IMR-90 (cell line): ENCODE data around the gene VTCN1. TPM values are rescaled to one million over a fixed set of nuclear protein-coding genes. Genes with fewer than 3 reads are reported as not detected.

Experiments used
- ATAC-seq: fragments of 200-7000 bp; cut with Tn5 transposase; 2 replicates; pipeline ENCODE4 v1.9.1; 2020; ENCODE audit warnings: low read depth, mild to moderate bottlenecking, moderate library complexity
- BruUV-seq: library from RNA; stranded (reverse); fragments of 400-500 nt; replicated peaks from 2 replicates; lab custom pipeline; 2021; lab: Mats Ljungman, UMichigan
- CTCF ChIA-PET: fragments of 300-600 bp; formaldehyde crosslinking; extraction: SDS; loops from one replicate; lab custom pipeline; 2021; ENCODE audit warnings: antibody characterized with exemption; lab: Yijun Ruan, JAX
- POLR2A ChIA-PET: fragments of 300-600 bp; sonication (Branson Sonifier 250); formaldehyde crosslinking; loops from one replicate; lab custom pipeline; 2022; ENCODE audit warnings: antibody characterized with exemption; ENCODE audit not compliant: unreplicated experiment; lab: Charles Lee
- DNase-seq: peaks from one replicate; pipeline ENCODE4 v3.0.0; 2013
- H2AFZ ChIP-seq: replicated peaks from 2 replicates; pipeline ENCODE3; 2013; ENCODE audit warnings: low read length, mild to moderate bottlenecking; ENCODE audit not compliant: poor library complexity
- H2AK5ac ChIP-seq: 2 replicates; pipeline ENCODE4 v1.6.1; 2013; ENCODE audit warnings: low read depth, low read length, inconsistent platforms
- H2AK9ac ChIP-seq: replicated peaks from 2 replicates; pipeline ENCODE3; 2013; ENCODE audit warnings: mild to moderate bottlenecking, low read depth, low read length, moderate library complexity; ENCODE audit not compliant: poor library complexity
- H2BK120ac ChIP-seq: 2 replicates; pipeline ENCODE4 v1.6.1; 2013; ENCODE audit warnings: low read depth, low read length, inconsistent platforms
- H2BK15ac ChIP-seq: 3 replicates; pipeline ENCODE4 v1.6.1; 2013; ENCODE audit warnings: low read depth, low read length, inconsistent platforms
- H2BK20ac ChIP-seq: 2 replicates; pipeline ENCODE4 v1.6.1; 2013; ENCODE audit warnings: low read depth, mild to moderate bottlenecking, inconsistent platforms, low read length, moderate library complexity
- H2BK5ac ChIP-seq: 2 replicates; pipeline ENCODE4 v1.6.1; 2013; ENCODE audit warnings: mild to moderate bottlenecking, low read depth, low read length, inconsistent platforms; ENCODE audit not compliant: poor library complexity, severe bottlenecking
- H3K14ac ChIP-seq: replicated peaks from 2 replicates; pipeline ENCODE4 v1.6.1; 2013; ENCODE audit warnings: low read depth, low read length, inconsistent platforms
- H3K18ac ChIP-seq: 2 replicates; pipeline ENCODE4 v1.6.1; 2013; ENCODE audit warnings: low read depth, low read length, control low read depth
- H3K23ac ChIP-seq: 2 replicates; pipeline ENCODE4 v1.6.1; 2013; ENCODE audit warnings: low read depth, low read length, inconsistent platforms
- H3K27ac ChIP-seq: 2 replicates; pipeline ENCODE4 v1.5.1; 2013; ENCODE audit warnings: mild to moderate bottlenecking, control low read depth, low read length; ENCODE audit not compliant: insufficient read depth
- H3K27me3 ChIP-seq: 2 replicates; pipeline ENCODE4 v1.6.1; 2013; ENCODE audit warnings: low read length; ENCODE audit not compliant: control insufficient read depth, insufficient read depth
- H3K36me3 ChIP-seq: 2 replicates; pipeline ENCODE4 v1.6.1; 2013; ENCODE audit warnings: low read length, mixed read lengths; ENCODE audit not compliant: control insufficient read depth, insufficient read depth
- H3K4ac ChIP-seq: 2 replicates; pipeline ENCODE4 v1.6.1; 2013; ENCODE audit warnings: low read depth, low read length, inconsistent platforms
- H3K4me1 ChIP-seq: 2 replicates; pipeline ENCODE4 v1.6.1; 2013; ENCODE audit warnings: low read length, mixed read lengths; ENCODE audit not compliant: control insufficient read depth, insufficient read depth
- H3K4me2 ChIP-seq: 2 replicates; pipeline ENCODE4 v1.6.1; 2013; ENCODE audit warnings: low read depth, mild to moderate bottlenecking, control low read depth, low read length, moderate library complexity
- H3K4me3 ChIP-seq: 2 replicates; pipeline ENCODE4 v1.5.1; 2013; ENCODE audit warnings: low read depth, mild to moderate bottlenecking, control low read depth, low read length, moderate library complexity; ENCODE audit not compliant: insufficient read depth
- H3K56ac ChIP-seq: 2 replicates; pipeline ENCODE4 v1.6.1; 2013; ENCODE audit warnings: low read length, inconsistent platforms; ENCODE audit not compliant: insufficient read depth; ENCODE audit errors: extremely low read depth
- H3K79me1 ChIP-seq, 2 experiments: 2 replicates each; pipeline ENCODE4 v1.6.1; 2013; ENCODE audit warnings: low read length in 2 of 2, inconsistent platforms in 1 of 2, low read depth in 1 of 2
- H3K9ac ChIP-seq: 2 replicates; pipeline ENCODE4 v1.6.1; 2013; ENCODE audit warnings: low read depth, low read length, control low read depth
- H3K9me1 ChIP-seq: 2 replicates; pipeline ENCODE4 v1.6.1; 2013; ENCODE audit warnings: low read length, inconsistent platforms; ENCODE audit not compliant: insufficient read depth
- H3K9me3 ChIP-seq: 2 replicates; pipeline ENCODE4 v1.6.1; 2013; ENCODE audit warnings: low read length; ENCODE audit not compliant: control insufficient read depth, insufficient read depth
- H4K20me1 ChIP-seq: 2 replicates; pipeline ENCODE4 v1.6.1; 2013; ENCODE audit warnings: low read length, inconsistent platforms; ENCODE audit not compliant: insufficient read depth
- H4K5ac ChIP-seq: 2 replicates; pipeline ENCODE4 v1.6.1; 2013; ENCODE audit warnings: mild to moderate bottlenecking, low read depth, low read length, control low read depth
- H4K8ac ChIP-seq, 2 experiments: 2 replicates each; pipeline ENCODE4 v1.6.1; 2013; ENCODE audit warnings: low read depth in 2 of 2, low read length in 2 of 2, control low read depth in 1 of 2, inconsistent platforms in 1 of 2
- H4K91ac ChIP-seq: 2 replicates; pipeline ENCODE4 v1.6.1; 2013; ENCODE audit warnings: low read depth, low read length, inconsistent platforms; ENCODE audit not compliant: insufficient read depth
- BHLHE40 ChIP-seq: fragments of 150-350 bp; IDR thresholded peaks from 2 replicates; pipeline ENCODE4 v1.6.1; 2016; ENCODE audit warnings: mild to moderate bottlenecking, low read depth, low read length
- CEBPB ChIP-seq: IDR thresholded peaks from 2 replicates; pipeline ENCODE4 v1.6.1; 2012; ENCODE audit warnings: low read depth, low read length, improper control_type of control experiment
- CHD1 ChIP-seq: IDR thresholded peaks from 2 replicates; pipeline ENCODE4 v1.6.1; 2012; ENCODE audit warnings: low read depth, low read length, improper control_type of control experiment
- CTCF ChIP-seq: conservative IDR thresholded peaks from 2 replicates; pipeline ENCODE4 v1.5.1; 2012; ENCODE audit warnings: mild to moderate bottlenecking, low read depth, low read length, improper control_type of control experiment
- ELK1 ChIP-seq: fragments of 150-350 bp; IDR thresholded peaks from 2 replicates; pipeline ENCODE4 v1.6.1; 2016; ENCODE audit warnings: low read depth, mild to moderate bottlenecking, low read length, moderate library complexity, borderline replicate concordance
- FOS ChIP-seq: fragments of 150-350 bp; IDR thresholded peaks from 2 replicates; pipeline ENCODE4 v1.6.1; 2016; ENCODE audit warnings: low read depth, low read length
- MAFK ChIP-seq: IDR thresholded peaks from 2 replicates; pipeline ENCODE4 v1.6.1; 2012; ENCODE audit warnings: low read depth, low read length, improper control_type of control experiment
- MAZ ChIP-seq: IDR thresholded peaks from 2 replicates; pipeline ENCODE4 v1.6.1; 2012; ENCODE audit warnings: low read depth, mild to moderate bottlenecking, low read length, improper control_type of control experiment, moderate library complexity, borderline replicate concordance
- MXI1 ChIP-seq: IDR thresholded peaks from 2 replicates; pipeline ENCODE4 v1.6.1; 2012; ENCODE audit warnings: low read depth, mild to moderate bottlenecking, low read length, moderate library complexity, borderline replicate concordance
- NFE2L2 ChIP-seq: fragments of 150-350 bp; IDR thresholded peaks from 2 replicates; pipeline ENCODE4 v1.6.1; 2016; ENCODE audit warnings: low read depth, mild to moderate bottlenecking, low read length
- POLR2A ChIP-seq: IDR thresholded peaks from 2 replicates; pipeline ENCODE4 v1.6.1; 2012; ENCODE audit warnings: mild to moderate bottlenecking, low read depth, low read length
- RAD21 ChIP-seq: IDR thresholded peaks from 2 replicates; pipeline ENCODE4 v1.6.1; 2012; ENCODE audit warnings: low read length, improper control_type of control experiment
- RFX5 ChIP-seq: IDR thresholded peaks from 2 replicates; pipeline ENCODE4 v1.8.0; 2012; ENCODE audit warnings: low read depth, mild to moderate bottlenecking, low read length, moderate library complexity
- SMC3 ChIP-seq: fragments of 150-350 bp; IDR thresholded peaks from 2 replicates; pipeline ENCODE4 v1.6.1; 2016; ENCODE audit warnings: low read depth, mild to moderate bottlenecking, antibody characterized with exemption, low read length, moderate library complexity
- USF2 ChIP-seq: fragments of 150-350 bp; IDR thresholded peaks from 2 replicates; pipeline ENCODE4 v1.6.1; 2017; ENCODE audit warnings: mild to moderate bottlenecking, antibody characterized with exemption, low read length, low read depth
- WGBS, 2 experiments: methylation state at CpG; one replicate each; pipeline versions ENCODE4 v1.1.5 to v1.1.7; 2013; ENCODE audit warnings: missing lambda C conversion rate in 2 of 2; ENCODE audit not compliant: insufficient read length in 1 of 2; ENCODE audit errors: extremely low coverage in 2 of 2; 5-methylcytosine and 5-hydroxymethylcytosine counted together
- dilution Hi-C: fragments of 300-500 bp; cut with HindIII; formaldehyde crosslinking; loops from one replicate; pipeline ENCODE4 v1.14.3; 2018; ENCODE audit warnings: low sequenced_read_pairs; ENCODE audit not compliant: unreplicated experiment
- in situ Hi-C: fragments of 300-500 bp; cut with MboI; formaldehyde crosslinking; loops from 3 replicates; pipeline ENCODE4 v1.14.3; 2019; ENCODE audit warnings: low sequenced_read_pairs, inconsistent platforms, mixed read lengths
- intact Hi-C: fragments of 100-400 bp; cut with micrococcal nuclease; formaldehyde crosslinking; loops from 2 replicates; pipeline ENCODE4 v1.10.0; 2022
- polyA plus RNA-seq, 3 experiments: library from polyadenylated mRNA; depleted of rRNA; stranded (reverse); fragments of >200 nt; gene quantifications; 2 replicates each; pipeline ENCODE4 v1.2.3, GENCODE V29; 2012; ENCODE audit warnings: low replicate concordance in 1 of 3
- total RNA-seq: library from RNA; depleted of rRNA; stranded (reverse); fragments of >200 nt; gene quantifications from 2 replicates; pipeline ENCODE4 v1.2.3, GENCODE V29; 2012

The VTCN1 gene
- total and polyA plus RNA-seq, 2 of the 4 experiments (the other 2 are of a cell fraction): not detected

- Histone ChIP-seq H3K14ac (no peak overlapping the region), H3K79me1 (peaks cover 5 to 8% of the 10 kb centered on the region in 2 experiments; a peak in 1 of 4 replicates), H4K91ac (no peak overlapping the region), H3K9me3 (no peaks in the 10 kb centered on the region), H3K9me1 (peaks cover 5% of the 10 kb centered on the region; the same call in 1 of the 2 replicates), H2BK120ac (no peak overlapping the region), H3K4me3 (no peak overlapping the region), H4K5ac (no peak overlapping the region), H2BK5ac (no peak overlapping the region), H2AK9ac (no peak overlapping the region), H3K27ac (no peak overlapping the region), H3K4me1 (peaks cover 5% of the 10 kb centered on the region; the same call in 1 of the 2 replicates), H3K4ac (no peak overlapping the region), H2AFZ (no peak overlapping the region), H3K4me2 (no peak overlapping the region), H2BK20ac (no peak overlapping the region), H2AK5ac (no peak overlapping the region), H3K56ac (no peak overlapping the region), H4K8ac (no peak overlapping the region), H3K9ac (no peak overlapping the region), H3K36me3 (peaks cover 13% of the 10 kb centered on the region), H2BK15ac (no peak overlapping the region), H4K20me1 (no peaks in the 10 kb centered on the region), H3K18ac (no peak overlapping the region), H3K23ac (no peak overlapping the region), H3K27me3 (no peaks in the 10 kb centered on the region)
- 41% methylated on average over 5 of the region's 13 CpGs; no CpG with 5 or more reads in 1 of the 2 experiments for WGBS, 2 experiments
- POLR2A ChIA-PET: no interaction called here
- BruUV-seq: no TSS peak
- in situ Hi-C loops (no loop called here), dilution Hi-C loops (no loop called here), intact Hi-C loops (no loop called here)
- DNase-seq (no peak), ATAC-seq (no peak)
- no peak for TF ChIP-seq NFE2L2
- TF ChIP-seq RAD21: no peak
- TF ChIP-seq RFX5: no peak
- TF ChIP-seq POLR2A: no peak
- TF ChIP-seq ELK1: no peak
- no peak for TF ChIP-seq BHLHE40
- no peak for TF ChIP-seq SMC3
- TF ChIP-seq USF2: no peak
- TF ChIP-seq MAZ: no peak
- TF ChIP-seq CTCF: no peak
- no peak for TF ChIP-seq CHD1
- no peak for TF ChIP-seq CEBPB
- no peak for TF ChIP-seq MXI1
- TF ChIP-seq MAFK: no peak
- no peak for TF ChIP-seq FOS
- CTCF ChIA-PET: interaction anchor here (0.9 to 1.0 kb wide), 2 partner anchors 22 kb away, joined by 3 to 4 read pairs; no protein-coding TSS in a partner anchor
Observed at GRCh38 chr1:117116090-117116783, 94.5 kb downstream of the VTCN1 start.
